Fibroblast of skin of scalp (primary cell): ENCODE results near the gene LAMB2. TPM values are rescaled to one million over a fixed set of nuclear protein-coding genes. Genes with fewer than 3 reads are reported as not detected.

Source experiments
- DNase-seq: peaks from one replicate; pipeline ENCODE4 v3.0.0-alpha.2; 2013
- polyA plus RNA-seq, 2 experiments: library from polyadenylated mRNA; unstranded; fragments of 120-200 nt; gene quantifications; one replicate each; pipeline ENCODE4 v1.2.1, GENCODE V29; 2013; ENCODE audit not compliant: insufficient read length in 2 of 2

LAMB2 gene
- 432 TPM for polyA plus RNA-seq (2013, experiment 1 of 2; ENCODE audit: insufficient read length)
- polyA plus RNA-seq (2013, experiment 2 of 2; ENCODE audit: insufficient read length), result 399 TPM

DNA sequence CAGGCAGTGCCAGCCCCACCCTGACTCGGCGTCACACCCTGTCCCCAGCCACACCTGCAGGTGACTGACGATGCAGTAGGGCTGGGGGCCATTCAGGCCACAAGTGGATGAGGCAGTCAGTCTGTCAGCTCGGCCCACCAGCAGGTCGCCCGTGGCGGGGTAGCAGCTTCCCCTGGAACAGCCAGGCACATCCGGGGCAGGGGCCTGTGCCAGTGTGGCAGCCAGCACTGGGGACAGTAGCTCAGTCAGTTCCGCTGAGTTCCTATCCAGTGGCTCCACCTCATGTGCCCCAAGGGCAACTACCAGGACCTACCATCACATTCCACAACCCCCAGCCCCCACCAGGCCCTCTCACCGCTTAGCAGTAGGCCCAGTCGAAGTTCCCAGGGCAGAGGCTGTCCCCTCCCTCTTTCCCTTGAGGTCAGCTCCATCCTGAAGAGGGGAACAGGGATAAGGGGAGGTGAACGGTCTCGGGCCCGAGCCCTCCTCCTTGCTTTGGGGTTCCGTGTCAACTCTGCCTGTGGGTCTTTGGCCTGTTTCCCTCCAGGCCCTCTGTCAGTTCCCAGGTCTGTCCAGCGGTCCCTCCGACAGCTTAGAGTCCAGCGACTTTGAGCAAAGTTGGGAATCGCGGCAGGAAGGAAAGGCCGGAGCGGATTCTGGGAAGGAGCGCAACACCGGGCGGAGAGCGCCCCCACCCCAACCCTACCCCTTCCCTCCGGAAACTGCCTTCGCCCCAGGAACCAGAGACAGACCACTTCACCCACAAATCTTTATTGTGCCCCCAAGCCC lies at the start of gene LAMB2:
Gene LAMB2 (minus strand): TSS at position 614 of the 789 bp plus-strand sequence. CDS start 183 bp downstream, at position 431.
- DNase-seq, result peak; percentile 85

- no peak for DNase-seq
These were observed 48.5 kb upstream of the LAMB2 start for GRCh38 chr3:49181351-49181750.

DNA sequence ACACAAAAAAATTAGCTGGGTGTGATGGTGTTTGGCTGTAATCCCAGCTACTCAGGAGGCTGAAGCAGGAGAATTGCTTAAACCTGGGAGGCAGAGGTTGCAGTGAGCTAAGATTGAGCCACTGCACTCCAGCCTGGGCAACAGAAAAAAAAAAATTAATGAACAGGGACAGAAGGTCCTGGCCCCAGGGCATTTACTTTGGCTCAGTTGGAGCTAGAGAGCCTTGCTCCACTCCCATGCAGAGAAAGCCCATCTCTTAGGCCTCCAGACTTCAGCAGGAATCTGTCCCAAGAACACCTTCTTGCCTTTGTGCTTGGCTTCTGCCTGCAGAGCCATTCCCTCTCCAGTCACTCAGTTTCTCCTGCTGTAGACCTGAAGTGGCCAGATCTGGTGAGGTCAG lies 47.3 kb upstream of the LAMB2 start:
- no peak for DNase-seq

DNA sequence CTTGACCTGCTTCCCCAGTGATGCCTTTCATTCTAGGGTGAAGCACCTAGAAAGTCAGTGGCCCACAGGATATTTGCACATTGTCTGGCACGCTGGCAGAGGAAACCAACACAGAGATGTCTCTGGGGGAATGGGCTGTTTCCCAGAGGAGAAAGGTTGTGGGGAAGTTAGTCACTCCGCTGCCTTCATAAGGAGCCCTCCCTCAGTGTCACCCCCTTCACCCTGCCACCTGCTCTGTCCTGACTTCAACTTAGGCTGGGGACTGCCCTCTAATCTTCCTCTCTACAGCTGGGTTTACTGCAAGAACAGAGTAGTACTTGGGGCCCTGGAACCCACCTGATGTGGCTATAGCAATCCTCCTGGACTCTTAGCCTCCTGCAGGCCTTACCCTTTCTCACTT lies 44.2 kb upstream of the LAMB2 start:
- DNase-seq, result no peak

DNA sequence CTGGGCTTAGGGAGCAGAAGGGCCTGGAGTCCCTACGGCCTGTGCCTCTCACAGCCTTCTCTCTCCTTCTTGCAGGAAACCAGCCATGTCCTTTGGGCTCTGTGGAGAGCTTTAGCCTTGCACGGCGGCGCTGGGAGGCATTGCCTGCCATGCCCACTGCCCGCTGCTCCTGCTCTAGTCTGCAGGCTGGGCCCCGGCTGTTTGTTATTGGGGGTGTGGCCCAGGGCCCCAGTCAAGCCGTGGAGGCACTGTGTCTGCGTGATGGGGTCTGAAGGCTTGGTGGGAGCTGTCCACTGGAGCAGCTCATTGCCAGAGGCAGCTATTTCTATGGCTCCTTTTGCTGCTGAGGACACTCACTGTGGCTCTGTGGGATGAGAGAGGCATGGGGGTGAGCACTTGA lies 42.7 kb upstream of the LAMB2 start:
- no peak for DNase-seq

DNA sequence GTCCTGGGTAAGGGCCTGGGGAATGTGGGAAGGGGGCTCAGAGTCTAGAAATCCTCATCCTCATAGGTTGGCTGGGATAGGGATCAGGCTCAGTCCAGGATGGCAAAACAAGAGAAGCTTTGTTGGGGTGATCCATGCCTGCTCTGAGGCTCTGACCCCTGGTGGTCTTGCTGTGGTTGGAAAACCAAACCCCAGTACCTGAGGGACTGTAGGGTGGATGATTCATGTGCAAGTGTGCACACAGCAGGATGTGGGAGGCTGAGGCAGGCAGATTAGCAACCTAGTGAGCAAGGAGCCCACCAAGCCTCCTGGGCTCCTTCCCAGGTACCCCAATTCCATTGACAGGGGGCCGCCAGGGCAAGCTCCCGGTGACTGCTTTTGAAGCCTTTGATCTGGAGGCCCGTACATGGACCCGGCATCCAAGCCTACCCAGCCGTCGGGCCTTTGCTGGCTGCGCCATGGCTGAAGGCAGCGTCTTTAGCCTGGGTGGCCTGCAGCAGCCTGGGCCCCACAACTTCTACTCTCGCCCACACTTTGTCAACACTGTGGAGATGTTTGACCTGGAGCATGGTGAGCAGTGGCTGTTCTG lies 41.6 kb upstream of the LAMB2 start:
- DNase-seq, result no peak

- DNase-seq, result peak; percentile 13
These were observed 40.9 kb upstream of the LAMB2 start for GRCh38 chr3:49173792-49174170.

GRCh38 chr3:49173116-49173791 lies 40.4 kb upstream of the LAMB2 start:
- DNase-seq, result peak; percentile 58

- DNase-seq, result no peak
These were observed 39.7 kb upstream of the LAMB2 start for GRCh38 chr3:49172551-49173041.

DNA sequence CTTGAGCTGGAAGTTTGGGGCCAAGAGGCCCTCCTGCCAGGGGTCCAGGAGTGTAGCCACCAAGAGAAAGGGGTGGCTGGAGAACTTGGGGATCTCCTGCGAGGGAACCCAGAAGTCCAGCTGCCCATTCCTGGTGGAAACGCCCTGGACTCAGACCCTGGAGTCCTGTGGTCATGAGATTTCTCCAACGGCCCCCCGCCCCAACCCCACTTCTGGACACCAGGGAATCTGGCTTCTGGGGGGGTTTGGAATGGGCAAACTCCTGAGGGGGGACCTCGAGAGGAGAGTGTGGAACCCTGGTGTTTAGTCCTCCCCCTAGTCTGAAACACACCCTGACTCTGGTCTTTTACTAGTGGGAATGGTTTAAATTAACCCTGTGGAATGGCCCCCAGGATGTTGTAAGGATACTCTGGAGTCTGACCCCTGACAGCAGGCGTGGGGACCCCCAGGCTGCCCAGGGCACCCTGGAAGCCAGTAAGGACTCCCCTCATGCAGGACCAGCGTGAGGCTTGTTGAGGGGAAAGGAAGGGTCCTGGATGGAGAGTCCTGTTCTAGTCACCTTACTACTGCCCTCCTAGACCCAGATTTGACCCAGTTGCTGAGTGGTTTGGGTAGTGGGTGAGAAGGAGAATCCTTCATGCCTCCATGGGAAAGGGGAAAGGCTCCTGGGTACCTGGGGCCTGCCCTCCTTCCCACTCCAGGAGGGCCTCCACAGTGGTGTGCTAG lies 39.1 kb upstream of the LAMB2 start:
- no peak for DNase-seq

DNA sequence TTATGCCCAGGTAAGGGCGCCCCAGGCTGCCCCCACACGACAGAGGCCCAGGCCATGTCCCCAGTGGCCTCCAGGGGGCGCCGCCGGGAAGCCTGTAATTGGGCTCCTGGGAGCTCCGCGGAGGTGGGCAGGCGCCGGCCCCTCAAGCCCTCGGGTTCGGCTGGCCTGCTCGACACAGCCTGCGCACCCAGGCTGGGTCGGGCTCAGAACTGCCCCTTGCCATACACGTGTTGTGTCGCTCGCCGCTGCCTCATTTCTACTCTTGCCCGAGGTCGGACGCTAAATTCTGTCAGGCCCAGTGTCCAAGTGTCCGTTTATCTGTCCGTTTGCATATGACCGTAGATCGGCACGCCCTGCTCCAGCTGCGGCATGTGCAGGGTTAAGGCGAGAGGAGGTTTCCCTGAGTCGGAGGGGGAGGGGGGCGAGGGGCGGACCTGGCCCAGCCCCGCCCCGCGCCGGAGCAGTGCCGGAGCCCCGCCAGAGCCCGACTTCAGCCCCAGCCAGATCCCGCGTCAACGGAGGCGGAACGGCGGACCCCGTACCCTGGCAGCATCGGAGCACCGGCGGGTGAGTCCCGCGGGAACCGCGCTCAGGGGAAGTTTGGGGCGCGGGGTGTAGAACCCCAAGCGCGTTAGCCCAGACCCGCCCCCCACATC lies 38.4 kb upstream of the LAMB2 start, which contains the start of gene KLHDC8B:
Gene KLHDC8B (plus strand): TSS at position 480 of the 656 bp plus-strand sequence. CDS start 1,172 bp downstream, outside the sequence.
- DNase-seq, result peak; percentile 83

DNA sequence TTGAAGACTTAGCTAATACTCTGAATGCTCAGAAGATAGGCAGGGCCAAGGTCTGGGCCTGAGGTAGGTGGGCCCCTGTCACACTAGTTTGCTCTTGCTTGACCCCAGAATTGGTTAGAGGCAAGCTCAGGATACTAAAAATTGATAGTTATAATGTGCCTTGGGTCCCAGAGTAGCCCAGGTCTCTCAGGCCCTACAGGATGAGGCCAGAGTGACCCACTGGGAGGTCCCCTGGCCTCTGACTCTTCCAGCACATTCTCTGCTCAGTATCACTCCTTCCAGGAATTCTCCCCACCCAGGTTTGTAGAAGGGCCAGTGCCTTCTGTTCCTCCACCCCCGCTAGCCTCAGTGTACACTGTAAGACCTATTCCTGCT lies 37.9 kb upstream of the LAMB2 start:
- DNase-seq, result no peak

DNA sequence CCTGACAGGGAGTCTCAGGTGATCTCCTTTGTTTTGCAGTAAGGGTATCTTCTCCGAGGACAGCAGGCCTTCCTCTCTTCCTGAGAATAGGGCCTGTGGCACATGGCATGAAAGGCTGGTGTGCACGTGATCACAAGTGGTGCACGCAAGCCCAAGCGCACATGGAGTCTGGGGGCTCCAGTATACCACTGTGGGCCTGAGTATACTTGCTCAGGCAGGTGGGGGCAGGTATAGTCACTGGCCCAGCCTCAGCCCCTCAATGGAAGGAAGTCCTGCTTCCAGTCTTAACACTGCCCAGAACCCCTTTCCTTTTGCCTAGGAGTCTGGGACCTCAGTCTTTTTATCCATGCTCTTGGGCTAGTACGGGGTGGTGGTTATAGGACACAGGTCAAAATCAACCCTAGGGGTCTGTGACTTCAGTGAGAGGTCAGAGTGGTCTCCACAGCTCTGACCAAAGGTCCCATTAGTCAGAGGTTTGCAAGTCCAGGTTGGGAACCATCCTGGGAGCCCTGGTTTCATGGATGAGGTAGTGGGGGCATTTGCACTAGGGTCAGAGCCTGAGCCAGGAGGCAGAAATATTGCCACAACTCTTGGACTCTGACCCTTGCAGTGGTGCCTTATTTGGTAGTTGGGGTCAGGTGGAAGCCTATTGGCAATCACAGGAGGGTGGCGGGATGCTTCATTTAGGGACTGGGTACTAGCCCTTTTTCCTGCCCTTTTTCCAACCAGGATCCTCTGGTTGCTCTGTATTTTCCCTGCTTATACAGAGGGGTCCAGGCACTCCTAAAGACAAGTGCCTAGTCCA lies 34.1 kb upstream of the LAMB2 start:
- DNase-seq, result no peak

DNA sequence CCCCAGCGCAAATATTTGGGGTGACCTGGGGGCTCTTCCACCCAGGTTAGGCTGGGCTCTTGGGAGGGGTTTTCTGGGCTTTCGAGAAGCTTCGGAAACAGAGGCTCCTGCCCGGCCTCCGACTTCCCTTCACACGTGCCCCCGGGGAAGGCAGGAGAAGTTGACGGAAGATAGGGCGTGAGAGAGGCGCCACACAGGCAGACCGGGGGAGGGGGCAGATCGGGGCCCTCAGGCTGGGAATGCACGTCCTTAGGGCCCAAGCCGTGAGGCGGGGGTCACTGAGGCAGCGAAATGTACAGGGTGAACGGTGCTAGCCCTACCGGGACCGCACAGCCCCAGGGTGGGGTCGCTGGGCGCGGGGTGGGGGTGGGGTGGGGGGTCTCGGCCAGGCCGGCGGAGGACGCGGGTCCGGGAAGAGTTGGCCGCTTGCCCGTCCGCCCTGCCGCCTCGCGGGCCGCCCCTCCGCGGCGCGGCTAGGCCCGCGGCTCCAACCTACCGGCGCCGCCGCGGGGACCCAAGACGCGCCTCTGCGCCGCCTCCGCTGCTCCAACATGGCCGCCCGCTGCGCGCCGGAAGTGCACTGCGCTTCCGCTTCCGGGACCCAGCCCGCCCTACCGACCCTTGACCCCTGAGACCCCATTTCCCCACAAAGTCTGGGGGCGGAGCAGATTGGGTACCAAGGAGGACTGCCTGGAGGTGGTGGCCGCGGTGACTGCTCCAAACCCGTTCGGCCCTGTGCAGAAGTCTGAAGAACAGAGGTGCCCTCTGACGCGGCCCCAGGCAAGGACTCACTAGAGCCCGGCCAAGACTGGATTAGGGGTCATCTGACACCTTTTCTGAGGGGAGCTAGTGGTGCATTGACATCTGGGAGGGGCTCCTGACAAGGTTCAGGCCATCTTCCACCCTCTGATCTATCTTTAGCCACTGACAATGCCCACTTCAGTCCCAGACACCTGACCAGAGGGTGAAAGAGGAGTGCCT lies 33.2 kb upstream of the LAMB2 start, which contains the start of gene CCDC71:
Gene CCDC71 (minus strand): TSS at position 561 of the 981 bp plus-strand sequence. CDS start 2,123 bp downstream, outside the sequence.
- peak; percentile 80 for DNase-seq

- no peak for DNase-seq
These were observed 32.3 kb upstream of the LAMB2 start for GRCh38 chr3:49164983-49165720.

- no peak for DNase-seq
These were observed 30.8 kb upstream of the LAMB2 start for GRCh38 chr3:49163609-49164008.

- DNase-seq, result no peak
These were observed 30.0 kb upstream of the LAMB2 start for GRCh38 chr3:49162751-49163419.

DNA sequence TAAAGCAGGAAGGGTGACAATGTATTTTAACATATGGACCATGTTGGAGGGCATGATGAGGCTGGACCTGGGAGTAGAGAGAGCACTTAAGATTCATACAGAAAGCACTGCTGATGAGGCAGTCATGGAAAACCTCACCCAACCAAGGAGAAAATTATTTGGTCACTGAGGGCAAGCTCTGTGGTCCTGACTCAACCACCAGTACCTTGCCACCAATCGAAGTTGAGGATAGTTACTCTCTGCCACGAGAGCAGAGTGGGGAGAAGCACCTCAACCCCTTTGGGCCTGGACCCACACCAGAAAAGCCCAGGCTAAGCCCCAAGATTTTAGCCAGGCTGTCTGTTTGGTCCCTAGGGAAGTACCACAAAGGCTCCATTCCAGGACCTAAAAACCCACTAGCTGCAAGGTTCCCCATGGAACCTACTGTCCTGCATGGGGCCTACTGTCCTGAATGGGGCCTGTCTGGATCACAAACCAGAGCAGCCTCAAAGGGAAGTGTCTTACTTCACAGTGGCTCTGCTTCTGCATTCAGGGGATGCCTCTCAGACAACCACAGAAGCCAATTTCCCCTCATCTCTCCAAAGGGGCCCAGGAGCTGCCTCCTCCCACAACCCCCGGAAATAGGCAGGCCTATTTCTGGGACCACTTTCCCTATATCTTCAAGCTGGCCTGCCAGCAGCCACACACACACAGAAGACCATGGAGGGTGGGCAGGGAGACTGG lies 29.1 kb upstream of the LAMB2 start:
- DNase-seq, result no peak
